ENCODE data around the gene DCK.
A peak's percentile ranks its signal among the peaks of the same experiment; 100 is the strongest.
"Not testable (repeated sequence)": the region's sequence is repeated elsewhere in the genome, so short reads cannot be mapped to it uniquely, and the experiment has no call there.

The DCK gene

GRCh38 chr4:70993181-70994068 lies at the start of gene DCK:
Gene DCK, plus strand, starts transcription at chr4:70993649. Its CDS starts 187 bp downstream, at chr4:70993836.
- peak; percentile 97 for DNase-seq

- DNase-seq: no peak
These were observed 48.4 kb upstream of the DCK start for GRCh38 chr4:70945046-70945445.

- no peak for DNase-seq
These were observed 47.9 kb upstream of the DCK start for GRCh38 chr4:70945452-70946055.

GRCh38 chr4:70946939-70947338 lies 46.5 kb upstream of the DCK start:
- no peak for DNase-seq

- DNase-seq: peak; percentile 28
These were observed 44.7 kb upstream of the DCK start for GRCh38 chr4:70948665-70949260.

GRCh38 chr4:70954032-70954431 lies 39.4 kb upstream of the DCK start:
- DNase-seq: no peak

GRCh38 chr4:70956549-70957210 lies 36.8 kb upstream of the DCK start:
- no peak for DNase-seq

- no peak for DNase-seq
These were observed 34.8 kb upstream of the DCK start for GRCh38 chr4:70958681-70959080.

GRCh38 chr4:70969076-70969475 lies 24.4 kb upstream of the DCK start:
- no peak for DNase-seq

- no peak for DNase-seq
These were observed 17.2 kb upstream of the DCK start for GRCh38 chr4:70976252-70976651.

- peak; percentile 29 for DNase-seq
These were observed 13.9 kb upstream of the DCK start for GRCh38 chr4:70979445-70980008.

- DNase-seq: no peak
These were observed 13.3 kb upstream of the DCK start for GRCh38 chr4:70980196-70980595.

- no peak for DNase-seq
These were observed 9.3 kb upstream of the DCK start for GRCh38 chr4:70984106-70984505.

- no peak for DNase-seq
These were observed 8.9 kb upstream of the DCK start for GRCh38 chr4:70984589-70984988.

GRCh38 chr4:70991596-70991995 lies 1.9 kb upstream of the DCK start:
- no peak for DNase-seq

GRCh38 chr4:70992391-70992881 lies 1.0 kb upstream of the DCK start:
- DNase-seq: peak; percentile 40

- peak; percentile 32 for DNase-seq
These were observed 569 bp downstream of the DCK start for GRCh38 chr4:70994069-70994366.

GRCh38 chr4:70994387-70995099 lies 1.1 kb downstream of the DCK start:
- DNase-seq: peak; percentile 56

- DNase-seq: peak; percentile 54
These were observed 2.5 kb downstream of the DCK start for GRCh38 chr4:70996018-70996360.

GRCh38 chr4:70997036-70997435 lies 3.6 kb downstream of the DCK start:
- DNase-seq: peak; percentile 30

- DNase-seq: peak; percentile 78
These were observed 4.1 kb downstream of the DCK start for GRCh38 chr4:70997546-70997945.

- not testable (repeated sequence) for DNase-seq
These were observed 6.2 kb downstream of the DCK start for GRCh38 chr4:70999639-71000038.

Data from hematopoietic multipotent progenitor cell treated with erythropoietin and hydrocortisone succinate and interleukin-3 and kit ligand, for 8 days (in vitro differentiated cells).